ENCODE results near the gene AURKB.

GRCh38 chr17:8156246-8156992 lies 54.0 kb downstream of the AURKB start:
- no peak for TF ChIP-seq EZH2 (IDR thresholded peaks at IDR 0.05; ENCODE audit: borderline replicate concordance, insufficient read depth, low read depth, low read length, poor library complexity, severe bottlenecking)
- no peak for TF ChIP-seq CTCF (IDR thresholded peaks at IDR 0.05)

Measured in B cell (primary cell).